Fibroblast of villous mesenchyme (primary cell): ENCODE measurements around the gene CTAGE9. TPM values are rescaled to one million over a fixed set of nuclear protein-coding genes. Genes with fewer than 3 reads are reported as not detected.
A peak's percentile ranks its signal among the peaks of the same experiment; 100 is the strongest.

Experiments used
- DNase-seq: peaks from one replicate; pipeline ENCODE4 v3.0.0-alpha.2; 2010; ENCODE audit warnings: low read depth
- H3K4me3 ChIP-seq: 2 replicates; pipeline ENCODE4 v1.5.1; 2011; ENCODE audit warnings: low read depth, mild to moderate bottlenecking, low read length
- total RNA-seq: library from RNA; depleted of rRNA; stranded (reverse); fragments of >200 nt; gene quantifications from 2 replicates; pipeline ENCODE4 v1.2.3, GENCODE V29; 2012
- TF ChIP-seq, protein P1 (sequence below): IDR thresholded peaks from 2 replicates; pipeline ENCODE4 v1.5.1; 2012; ENCODE audit warnings: low read depth, mild to moderate bottlenecking, low read length; ENCODE audit not compliant: insufficient read depth

Gene CTAGE9
- total RNA-seq, 1 donor: not detected

GRCh38 chr6:131729550-131729949 is 18.7 kb upstream of the CTAGE9 start:
- TF ChIP-seq, protein P1, sequence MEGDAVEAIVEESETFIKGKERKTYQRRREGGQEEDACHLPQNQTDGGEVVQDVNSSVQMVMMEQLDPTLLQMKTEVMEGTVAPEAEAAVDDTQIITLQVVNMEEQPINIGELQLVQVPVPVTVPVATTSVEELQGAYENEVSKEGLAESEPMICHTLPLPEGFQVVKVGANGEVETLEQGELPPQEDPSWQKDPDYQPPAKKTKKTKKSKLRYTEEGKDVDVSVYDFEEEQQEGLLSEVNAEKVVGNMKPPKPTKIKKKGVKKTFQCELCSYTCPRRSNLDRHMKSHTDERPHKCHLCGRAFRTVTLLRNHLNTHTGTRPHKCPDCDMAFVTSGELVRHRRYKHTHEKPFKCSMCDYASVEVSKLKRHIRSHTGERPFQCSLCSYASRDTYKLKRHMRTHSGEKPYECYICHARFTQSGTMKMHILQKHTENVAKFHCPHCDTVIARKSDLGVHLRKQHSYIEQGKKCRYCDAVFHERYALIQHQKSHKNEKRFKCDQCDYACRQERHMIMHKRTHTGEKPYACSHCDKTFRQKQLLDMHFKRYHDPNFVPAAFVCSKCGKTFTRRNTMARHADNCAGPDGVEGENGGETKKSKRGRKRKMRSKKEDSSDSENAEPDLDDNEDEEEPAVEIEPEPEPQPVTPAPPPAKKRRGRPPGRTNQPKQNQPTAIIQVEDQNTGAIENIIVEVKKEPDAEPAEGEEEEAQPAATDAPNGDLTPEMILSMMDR: no peak
- no peak overlapping the region for H3K4me3 ChIP-seq
- peak; percentile 76 for DNase-seq

DNA sequence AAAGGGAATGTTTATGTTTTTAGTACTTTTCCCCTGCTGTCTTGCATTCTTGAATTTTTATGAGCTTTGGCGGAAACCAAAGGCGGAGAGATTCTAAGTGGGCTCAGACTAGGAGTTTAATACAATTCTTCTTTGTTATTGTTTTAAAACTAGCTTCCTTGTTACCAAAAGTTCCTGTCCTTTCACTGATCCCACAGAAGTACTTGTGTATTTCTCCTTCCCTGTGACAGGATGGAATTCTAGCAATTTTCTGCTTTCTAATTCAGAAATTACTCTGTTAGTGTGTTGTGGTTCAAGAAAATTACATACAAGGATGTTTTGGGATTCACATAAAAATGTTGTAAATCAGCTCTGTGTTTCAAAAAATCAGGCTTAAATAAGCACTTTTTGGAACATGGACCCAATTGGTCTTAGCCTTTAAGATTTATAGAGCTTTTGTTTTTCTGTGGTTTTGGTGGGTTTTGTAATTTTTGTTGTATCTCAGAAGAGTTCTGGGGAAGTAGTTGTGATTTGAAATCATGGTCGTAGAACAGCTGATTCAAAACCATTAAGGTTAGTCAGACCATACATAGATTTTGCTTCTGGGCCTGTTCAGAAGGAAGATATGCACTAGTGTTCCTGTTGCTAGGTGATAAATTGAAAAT is 17.6 kb upstream of the CTAGE9 start:
- H3K4me3 ChIP-seq: no peak overlapping the region
- TF ChIP-seq, protein P1: no peak
- peak; percentile 30 for DNase-seq

GRCh38 chr6:131727868-131728267 is 17.1 kb upstream of the CTAGE9 start:
- TF ChIP-seq, protein P1: no peak
- DNase-seq: no peak
- H3K4me3 ChIP-seq: no peak overlapping the region

GRCh38 chr6:131727467-131727866 is 16.6 kb upstream of the CTAGE9 start:
- TF ChIP-seq, protein P1: no peak
- H3K4me3 ChIP-seq: no peak overlapping the region
- DNase-seq: no peak

DNA sequence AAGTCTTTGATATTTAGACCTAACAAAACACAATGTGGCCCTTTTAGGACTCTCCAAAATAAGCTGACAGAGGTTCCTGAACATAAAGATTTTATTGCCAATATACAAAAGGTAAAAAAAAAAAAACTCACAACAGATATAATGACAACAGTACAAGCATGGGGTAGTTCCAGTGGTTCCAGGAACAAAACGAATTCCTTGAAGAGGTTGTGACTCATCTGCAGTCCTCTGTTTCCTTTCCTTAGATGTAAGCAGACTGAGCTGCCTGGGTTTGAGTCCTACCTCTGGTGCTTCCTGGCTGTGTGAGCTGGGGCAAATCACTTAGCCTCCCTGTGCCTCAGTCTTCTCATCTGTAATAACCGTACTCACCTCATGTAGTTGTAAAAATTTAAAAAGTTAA is 13.3 kb upstream of the CTAGE9 start:
- DNase-seq: no peak
- TF ChIP-seq, protein P1: no peak

GRCh38 chr6:131721161-131721560 is 10.3 kb upstream of the CTAGE9 start:
- TF ChIP-seq, protein P1: no peak
- H3K4me3 ChIP-seq: no peak overlapping the region
- no peak for DNase-seq

More for the DNA sequence above, 13.3 kb upstream of the CTAGE9 start:
- no peak overlapping the region for H3K4me3 ChIP-seq
